Endothelial cell of umbilical vein (primary cell): ENCODE data around the gene SRRM3. TPM values are rescaled to one million over a fixed set of nuclear protein-coding genes. Genes with fewer than 3 reads are reported as not detected.

Experiments
- BruUV-seq: library from RNA; stranded (reverse); fragments of 400-500 nt; replicated peaks from 2 replicates; lab custom pipeline; 2021; lab: Mats Ljungman, UMichigan
- CTCF ChIA-PET: fragments of 300-600, 350-600 bp; sonication (Branson Sonifier 250); formaldehyde crosslinking; loops from one replicate; lab custom pipeline; 2021; ENCODE audit warnings: antibody characterized with exemption, inconsistent platforms; lab: Charles Lee
- POLR2A ChIA-PET: fragments of 300-600, 350-600 bp; sonication (Branson Sonifier 250); formaldehyde crosslinking; loops from one replicate; lab custom pipeline; 2021; ENCODE audit warnings: antibody characterized with exemption, inconsistent platforms; lab: Charles Lee
- DNase-seq: peaks from one replicate; pipeline ENCODE4 v3.0.0-alpha.2; 2011; ENCODE audit warnings: low read depth, low spot score
- FAIRE-seq: peaks from 2 replicates; lab custom pipeline; 2011; peaks lifted over from hg19 to GRCh38; lab: Jason Lieb, UNC
- H2AFZ ChIP-seq: 2 replicates; pipeline ENCODE4 v1.6.0; 2012; ENCODE audit warnings: low read depth, low read length, control low read depth, inconsistent platforms
- H3K27ac ChIP-seq: 2 replicates; pipeline ENCODE4 v1.5.1; 2011; ENCODE audit warnings: low read depth, mild to moderate bottlenecking, control low read depth, low read length, moderate library complexity; ENCODE audit not compliant: insufficient read depth
- H3K27me3 ChIP-seq, 2 experiments: 2 replicates each; pipeline versions ENCODE4 v1.6.0 to v1.6.1; 2011; ENCODE audit warnings: low read length in 2 of 2, mixed read lengths in 1 of 2; ENCODE audit not compliant: control insufficient read depth in 2 of 2, insufficient read depth in 2 of 2
- H3K36me3 ChIP-seq, 2 experiments: 2 replicates in 1 of 2; 3 replicates in 1 of 2; pipeline ENCODE4 v1.5.1; 2011; ENCODE audit warnings: low read length in 2 of 2, mild to moderate bottlenecking in 1 of 2, moderate library complexity in 1 of 2; ENCODE audit not compliant: control insufficient read depth in 2 of 2, insufficient read depth in 2 of 2; ENCODE audit errors: extremely low read depth in 1 of 2
- H3K4me1 ChIP-seq: 3 replicates; pipeline ENCODE4 v1.5.1; 2011; ENCODE audit warnings: mild to moderate bottlenecking, low read length; ENCODE audit not compliant: control insufficient read depth, insufficient read depth; ENCODE audit errors: extremely low read depth
- H3K4me2 ChIP-seq: 2 replicates; pipeline ENCODE4 v1.6.1; 2011; ENCODE audit warnings: low read length, control low read depth, mixed read lengths; ENCODE audit not compliant: insufficient read depth
- H3K4me3 ChIP-seq, 3 experiments: fragments of 200-600 bp in 1 of 3; sonication (generic), shearing (Covaris generic) in 1 of 3; replicated peaks in 1 of 3; 2 replicates each; pipeline ENCODE4 v1.5.1; 2011 to 2016; ENCODE audit warnings: control low read depth in 3 of 3, low read length in 3 of 3, mild to moderate bottlenecking in 2 of 3, inconsistent platforms in 1 of 3, low read depth in 1 of 3, moderate library complexity in 1 of 3; ENCODE audit not compliant: insufficient read depth in 1 of 3
- H3K79me2 ChIP-seq: 2 replicates; pipeline ENCODE4 v1.6.0; 2012; ENCODE audit warnings: low read length, inconsistent platforms; ENCODE audit not compliant: control insufficient read depth, insufficient read depth
- H3K9ac ChIP-seq: replicated peaks from 2 replicates; pipeline ENCODE3; 2011; ENCODE audit warnings: low read length, control low read depth; ENCODE audit not compliant: insufficient read depth; ENCODE audit errors: extremely low read depth
- H3K9me1 ChIP-seq: replicated peaks from 3 replicates; pipeline ENCODE4 v1.6.0; 2011; ENCODE audit warnings: mild to moderate bottlenecking, low read length; ENCODE audit not compliant: control insufficient read depth, insufficient read depth; ENCODE audit errors: extremely low read depth
- H3K9me3 ChIP-seq: replicated peaks from 2 replicates; pipeline ENCODE4 v1.5.1; 2012; ENCODE audit warnings: low read length, inconsistent platforms; ENCODE audit not compliant: control insufficient read depth, insufficient read depth
- H4K20me1 ChIP-seq: replicated peaks from 2 replicates; pipeline ENCODE3; 2011; ENCODE audit warnings: mild to moderate bottlenecking, low read length; ENCODE audit not compliant: control insufficient read depth, insufficient read depth; ENCODE audit errors: extremely low read depth
- EZH2 ChIP-seq: IDR thresholded peaks from 2 replicates; pipeline ENCODE4 v1.6.1; 2012; ENCODE audit warnings: borderline replicate concordance, low read depth, mild to moderate bottlenecking, moderate library complexity, low read length, inconsistent platforms; ENCODE audit not compliant: severe bottlenecking
- GATA2 ChIP-seq: IDR thresholded peaks from 2 replicates; pipeline ENCODE4 v1.7.0; 2011; ENCODE audit warnings: low read depth, mild to moderate bottlenecking, moderate library complexity, mixed read lengths, low read length; ENCODE audit not compliant: insufficient read length, insufficient read depth
- dilution Hi-C: fragments of 300-500 bp; cut with MboI; formaldehyde crosslinking; loops from one replicate; pipeline ENCODE4 v1.15.0; 2019; ENCODE audit warnings: low sequenced_read_pairs; ENCODE audit not compliant: extremely low pct_ligation_motif_present
- intact Hi-C: fragments of 100-400 bp; cut with micrococcal nuclease; formaldehyde crosslinking; loops from one replicate; pipeline ENCODE4 v1.10.0; 2022
- polyA plus RNA-seq, 4 experiments: library from polyadenylated mRNA; depleted of rRNA in 3 of 4; stranded (reverse) in 3 of 4; unstranded in 1 of 4; fragments of >200 nt; gene quantifications; 2 replicates each; pipeline versions ENCODE4 v1.2.1 to v1.2.3, GENCODE V29; 2011 to 2012; ENCODE audit warnings: missing spikeins in 1 of 4
- total RNA-seq: library from RNA; stranded (reverse); gene quantifications from 2 replicates; pipeline ENCODE4 v1.2.3, GENCODE V29; 2021
- TF ChIP-seq, protein P1 (sequence below), 2 donors: IDR thresholded peaks; 1 replicate in 1 of 2; 2 replicates in 1 of 2; pipeline ENCODE4 v1.5.1; 2011; ENCODE audit warnings: low read length in 2 of 2, mild to moderate bottlenecking in 2 of 2, moderate library complexity in 2 of 2, control low read depth in 1 of 2, inconsistent platforms in 1 of 2, low read depth in 1 of 2; ENCODE audit not compliant: insufficient read depth in 1 of 2; ENCODE audit errors: extremely low read depth in 1 of 2

SRRM3 gene
- total and polyA plus RNA-seq, 2 donors (not counting 3 experiments of a cell fraction or from before 2014, with no cell fraction given), result 4.4 to 5.4 TPM

DNA sequence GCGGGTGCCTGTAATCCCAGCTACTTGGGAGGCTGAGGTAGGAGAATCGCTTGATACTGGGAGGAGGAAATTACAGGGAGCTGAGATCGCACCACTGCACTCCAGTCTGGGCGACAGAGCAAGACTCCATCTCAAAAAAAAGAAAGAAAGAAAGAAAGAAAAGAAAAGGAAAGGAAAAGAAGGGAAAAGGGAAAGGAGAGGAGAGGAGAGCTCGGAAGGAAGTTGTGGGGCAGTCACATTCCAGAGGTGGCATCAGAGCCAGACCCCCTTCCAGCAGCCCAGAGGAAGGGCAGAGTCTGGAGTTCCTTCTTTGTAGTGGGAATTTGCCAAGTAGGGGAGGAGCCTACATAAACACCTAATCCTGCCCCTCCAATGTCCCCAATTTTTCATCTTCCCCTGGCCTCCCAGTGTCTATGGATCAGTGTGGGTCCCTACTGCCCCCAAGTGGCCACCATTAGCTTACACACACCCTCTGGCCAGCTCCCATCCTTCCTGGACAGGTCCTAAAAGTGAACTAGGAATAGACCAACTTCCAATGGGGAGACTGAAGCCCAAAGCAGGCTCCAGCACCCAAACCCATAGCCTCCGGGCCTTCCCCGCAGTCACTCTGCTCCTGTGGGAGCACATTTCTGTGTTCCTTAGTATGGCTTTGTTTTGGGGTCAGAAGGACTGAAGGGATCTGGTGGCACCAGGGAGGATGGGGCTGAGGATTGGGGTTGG is 61.1 kb downstream of the SRRM3 start:
- H3K27me3 ChIP-seq, result peaks cover 12 to 14% of the 10 kb centered on the region in 2 experiments
- H3K4me1 ChIP-seq, result peaks cover 4% of the 10 kb centered on the region
- no peaks in the 10 kb centered on the region for H3K9me1 ChIP-seq
- no peaks in the 10 kb centered on the region for H3K79me2 ChIP-seq
- H3K4me3 ChIP-seq, result no peak overlapping the region
- BruUV-seq, result no TSS peak
- H3K27ac ChIP-seq, result no peak overlapping the region
- no peaks in the 10 kb centered on the region for H3K9me3 ChIP-seq
- peak; percentile 88 for FAIRE-seq
- no peaks in the 10 kb centered on the region for H3K36me3 ChIP-seq
- CTCF ChIA-PET, result interaction anchor here (0.5 to 5.6 kb wide), 40 partner anchors 9 to 397 kb away, joined by 3 to 89 read pairs (median 4); partner anchors contain the start of gene SRRM3
- dilution Hi-C loops (no loop called here), intact Hi-C loops (loop anchor here (1.0 kb wide), 3 partner anchors 28 to 85 kb away; no protein-coding TSS in a partner anchor)
- TF ChIP-seq EZH2, result no peak
- TF ChIP-seq, protein P1, sequence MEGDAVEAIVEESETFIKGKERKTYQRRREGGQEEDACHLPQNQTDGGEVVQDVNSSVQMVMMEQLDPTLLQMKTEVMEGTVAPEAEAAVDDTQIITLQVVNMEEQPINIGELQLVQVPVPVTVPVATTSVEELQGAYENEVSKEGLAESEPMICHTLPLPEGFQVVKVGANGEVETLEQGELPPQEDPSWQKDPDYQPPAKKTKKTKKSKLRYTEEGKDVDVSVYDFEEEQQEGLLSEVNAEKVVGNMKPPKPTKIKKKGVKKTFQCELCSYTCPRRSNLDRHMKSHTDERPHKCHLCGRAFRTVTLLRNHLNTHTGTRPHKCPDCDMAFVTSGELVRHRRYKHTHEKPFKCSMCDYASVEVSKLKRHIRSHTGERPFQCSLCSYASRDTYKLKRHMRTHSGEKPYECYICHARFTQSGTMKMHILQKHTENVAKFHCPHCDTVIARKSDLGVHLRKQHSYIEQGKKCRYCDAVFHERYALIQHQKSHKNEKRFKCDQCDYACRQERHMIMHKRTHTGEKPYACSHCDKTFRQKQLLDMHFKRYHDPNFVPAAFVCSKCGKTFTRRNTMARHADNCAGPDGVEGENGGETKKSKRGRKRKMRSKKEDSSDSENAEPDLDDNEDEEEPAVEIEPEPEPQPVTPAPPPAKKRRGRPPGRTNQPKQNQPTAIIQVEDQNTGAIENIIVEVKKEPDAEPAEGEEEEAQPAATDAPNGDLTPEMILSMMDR (IDR thresholded peaks at IDR 0.05; ENCODE audit: extremely low read depth in 1 of 2, insufficient read depth in 1 of 2, low read depth in 1 of 2, low read length in 2 of 2), result peak; percentile 70 to 80
- no peak for TF ChIP-seq GATA2
- no peak overlapping the region for H3K9ac ChIP-seq
- POLR2A ChIA-PET, result no interaction called here
- H2AFZ ChIP-seq, result no peak overlapping the region
- H3K4me2 ChIP-seq, result no peak overlapping the region
- DNase-seq, result peak; percentile 48
- H4K20me1 ChIP-seq, result no peaks in the 10 kb centered on the region
